OCI-LY3 (cell line): Measurements from ENCODE around the gene LINC00632.

Experiments
- CTCF ChIP-seq: fragments of 200-600, 300-600 bp; sonication (generic); IDR thresholded peaks from 2 replicates; pipeline ENCODE4 v1.5.1; 2014; ENCODE audit warnings: antibody characterized with exemption, low read length, low read depth
- EZH2phosphoT487 ChIP-seq: fragments of 200-600 bp; shearing (Covaris generic); IDR thresholded peaks from 2 replicates; pipeline ENCODE4 v1.6.1; 2018; ENCODE audit warnings: antibody characterized with exemption, mixed run types, low read depth

DNA sequence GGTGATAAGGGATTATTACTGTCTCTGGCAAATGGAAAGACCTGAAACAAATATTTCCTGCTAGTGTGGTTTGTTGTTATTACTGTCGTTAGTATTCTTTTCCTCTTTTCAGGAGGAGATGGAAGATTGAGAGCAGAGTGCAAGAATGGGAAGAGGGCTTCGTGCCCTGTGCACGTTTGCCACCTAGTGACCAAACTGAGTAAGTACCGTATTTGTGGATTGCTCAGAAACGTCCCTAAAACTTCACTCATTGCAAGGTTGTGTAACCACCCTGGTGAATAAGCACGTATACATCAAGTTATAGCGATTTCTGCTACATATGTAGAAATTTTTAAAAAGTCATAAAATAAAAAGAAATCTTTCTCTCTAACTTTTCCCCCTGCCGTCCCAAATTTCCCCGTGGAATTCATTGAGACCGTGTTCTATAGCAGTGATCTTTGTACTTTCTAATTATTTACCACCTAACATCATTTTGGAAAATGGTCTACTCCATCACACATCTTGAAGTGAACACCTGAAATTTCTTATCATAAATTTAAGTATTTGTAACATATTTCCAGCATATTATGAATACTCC lies 24.3 kb downstream of the LINC00632 start:
- TF ChIP-seq CTCF (peak; percentile 62), EZH2phosphoT487 (no peak)
